ENCODE results near the gene P2RX7.
"Not testable (repeated sequence)": the region's sequence is repeated elsewhere in the genome, so short reads cannot be mapped to it uniquely, and the experiment has no call there.

Gene P2RX7

DNA sequence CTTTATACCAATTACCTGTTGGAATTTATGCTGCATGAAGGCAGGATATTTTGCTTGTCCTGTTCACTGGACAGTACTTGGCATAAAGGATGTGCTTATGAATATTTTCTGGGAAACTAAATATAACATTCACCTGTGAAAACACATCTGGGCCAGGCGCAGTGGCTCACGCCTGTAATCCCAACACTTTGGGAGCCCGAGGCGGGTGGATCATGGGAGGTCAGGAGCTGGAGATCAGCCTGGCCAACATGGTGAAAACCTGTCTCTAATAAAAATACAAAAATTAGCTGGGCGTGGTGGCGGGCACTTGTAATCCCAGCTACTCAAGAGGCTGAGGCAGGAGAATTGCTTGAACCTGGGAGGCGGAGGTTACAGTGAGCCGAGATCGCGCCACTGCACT, 75.9 kb downstream of the P2RX7 start:
- H3K27me3 ChIP-seq (replicated peaks in 2 of 5; ENCODE audit: control insufficient read depth in 4 of 5, insufficient read depth in 5 of 5, low read length in 4 of 5); POLR2A ChIA-PET; DNase-seq; H3K4me3 ChIP-seq (ENCODE audit: control insufficient read depth in 1 of 7, extremely low read depth in 1 of 7, insufficient read depth in 4 of 7, low read depth in 2 of 7, low read length in 6 of 7); H3K36me3 ChIP-seq (ENCODE audit: control insufficient read depth in 4 of 4, insufficient read depth in 4 of 4, low read length in 3 of 4); H3K27ac ChIP-seq (ENCODE audit: insufficient read depth in 1 of 2, low read depth in 1 of 2, low read length in 2 of 2, poor library complexity in 1 of 2, severe bottlenecking in 2 of 2); H3K9me3 ChIP-seq (ENCODE audit: control extremely low read depth in 1 of 5, control insufficient read depth in 4 of 5, insufficient read depth in 2 of 5, low read depth in 1 of 5, low read length in 4 of 5): not testable (repeated sequence)
- 95% methylated on average over 6 of the region's 10 CpGs for WGBS (ENCODE audit: insufficient coverage)
- H3K4me1 ChIP-seq (ENCODE audit: control extremely low read depth in 1 of 4, control insufficient read depth in 4 of 4, insufficient read depth in 4 of 4, low read length in 3 of 4) = peaks cover 0 to 22% (median 18%) of the 10 kb centered on the region in 4 experiments
- CTCF ChIA-PET = interaction anchor here (1.4 to 2.3 kb wide), 2 partner anchors 9 to 12 kb away, joined by 3 to 5 read pairs; no protein-coding TSS in a partner anchor

DNA sequence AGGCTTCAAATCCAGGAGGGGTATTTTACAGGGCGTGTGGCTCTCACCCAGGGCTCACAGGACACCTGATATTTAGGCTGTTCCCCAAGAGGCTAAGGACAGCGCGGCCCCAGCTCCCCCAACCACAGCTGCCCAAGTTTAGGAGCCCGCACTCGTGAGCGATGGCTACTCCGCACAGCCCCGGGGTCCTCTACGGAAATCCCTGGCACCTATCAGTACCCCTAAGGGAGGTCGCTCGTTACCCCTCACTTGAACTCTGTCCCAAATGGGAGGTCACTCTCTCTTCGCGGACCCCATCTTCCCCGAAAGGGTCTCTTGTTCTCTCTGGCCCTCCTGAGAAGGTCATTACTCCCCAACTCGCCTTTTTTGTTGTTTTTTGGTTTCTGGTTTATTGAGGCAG, 76.5 kb downstream of the P2RX7 start:
- peak overlapping the region in 5 of 7 experiments; percentile 72 to 86 (median 76) for H3K4me3 ChIP-seq (ENCODE audit: control insufficient read depth in 1 of 7, extremely low read depth in 1 of 7, insufficient read depth in 4 of 7, low read depth in 2 of 7, low read length in 6 of 7)
- no peak for DNase-seq
- H3K4me1 ChIP-seq (ENCODE audit: control extremely low read depth in 1 of 4, control insufficient read depth in 4 of 4, insufficient read depth in 4 of 4, low read length in 3 of 4) = peaks cover 0 to 28% (median 18%) of the 10 kb centered on the region in 4 experiments
- H3K27ac ChIP-seq (ENCODE audit: insufficient read depth in 1 of 2, low read depth in 1 of 2, low read length in 2 of 2, poor library complexity in 1 of 2, severe bottlenecking in 2 of 2) = peak overlapping the region in 1 of 2 experiments; percentile 84
- ChIA-PET CTCF (interaction anchor here (1.4 to 2.3 kb wide), 2 partner anchors 9 to 12 kb away, joined by 3 to 5 read pairs; no protein-coding TSS in a partner anchor), POLR2A (no interaction called here)
- H3K36me3 ChIP-seq (ENCODE audit: control insufficient read depth in 4 of 4, insufficient read depth in 4 of 4, low read length in 3 of 4) = peaks cover 0 to 4% (median 0%) of the 10 kb centered on the region in 4 experiments
- 96% methylated on average over 12 of the region's 15 CpGs for WGBS (ENCODE audit: insufficient coverage)
- no peaks in the 10 kb centered on the region for H3K9me3 ChIP-seq (ENCODE audit: control extremely low read depth in 1 of 5, control insufficient read depth in 4 of 5, insufficient read depth in 2 of 5, low read depth in 1 of 5, low read length in 4 of 5)
- no peaks in the 10 kb centered on the region for H3K27me3 ChIP-seq (replicated peaks in 2 of 5; ENCODE audit: control insufficient read depth in 4 of 5, insufficient read depth in 5 of 5, low read length in 4 of 5)

DNA sequence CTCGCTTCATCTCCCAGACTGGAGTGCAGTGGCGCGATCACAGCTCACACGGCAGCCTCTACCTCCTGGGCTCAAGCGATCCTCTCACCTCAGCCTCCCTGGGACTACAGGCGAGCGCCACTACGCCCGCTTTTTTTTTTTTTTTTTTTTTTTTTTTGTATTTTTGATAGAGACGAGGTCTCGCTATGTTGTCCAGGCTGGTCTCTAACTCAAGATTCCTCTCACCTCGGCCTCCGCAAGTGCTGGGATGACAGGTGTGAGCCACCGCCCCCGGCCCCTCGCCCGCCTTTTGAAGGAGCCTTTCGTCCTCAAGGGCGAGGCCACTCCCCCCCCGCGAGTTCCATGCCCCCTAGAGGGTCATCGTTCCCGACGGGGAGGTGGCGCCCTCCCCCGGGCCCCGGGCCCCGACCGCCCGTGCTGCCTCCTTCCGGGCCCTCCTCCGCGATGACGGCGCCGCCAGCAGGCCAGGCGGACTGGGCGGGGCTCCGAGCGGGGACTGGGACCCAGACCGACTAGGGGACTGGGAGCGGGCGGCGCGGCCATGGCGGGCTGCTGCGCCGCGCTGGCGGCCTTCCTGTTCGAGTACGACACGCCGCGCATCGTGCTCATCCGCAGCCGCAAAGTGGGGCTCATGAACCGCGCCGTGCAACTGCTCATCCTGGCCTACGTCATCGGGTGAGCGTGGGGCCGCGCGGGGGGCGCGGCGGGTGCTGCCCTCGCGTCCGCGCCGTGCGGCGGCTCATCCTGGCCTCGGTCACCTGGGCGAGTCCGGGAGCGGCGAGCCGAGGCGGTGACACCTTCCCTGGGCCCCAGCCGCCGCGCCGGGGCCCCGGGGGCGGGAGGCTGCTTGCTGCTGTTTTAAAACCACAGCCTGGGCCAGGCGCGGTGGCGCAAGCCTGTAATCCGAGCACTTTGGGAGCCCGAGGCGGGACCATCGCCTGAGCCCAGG, 77.2 kb downstream of the P2RX7 start, which contains the start of gene P2RX4:
TSS of gene P2RX4 (plus strand) at position 506 of the 949 bp plus-strand sequence. CDS start at position 542, 36 bp downstream.
- peak within 1 kb of the TSS; percentile 46 to 84 for H3K27ac ChIP-seq (ENCODE audit: insufficient read depth in 1 of 2, low read depth in 1 of 2, low read length in 2 of 2, poor library complexity in 1 of 2, severe bottlenecking in 2 of 2)
- H3K4me3 ChIP-seq (ENCODE audit: control insufficient read depth in 1 of 7, extremely low read depth in 1 of 7, insufficient read depth in 4 of 7, low read depth in 2 of 7, low read length in 6 of 7) = peak within 1 kb of the TSS; percentile 70 to 86 (median 76)
- POLR2A ChIA-PET = no interaction called here
- H3K9me3 ChIP-seq (ENCODE audit: control extremely low read depth in 1 of 5, control insufficient read depth in 4 of 5, insufficient read depth in 2 of 5, low read depth in 1 of 5, low read length in 4 of 5) = no peaks in the 10 kb centered on the region
- DNase-seq = peak; percentile 93 to 95 (median 93)
- peaks cover 0 to 4% (median 0%) of the 10 kb centered on the region in 4 experiments for H3K36me3 ChIP-seq (ENCODE audit: control insufficient read depth in 4 of 4, insufficient read depth in 4 of 4, low read length in 3 of 4)
- WGBS (ENCODE audit: insufficient coverage) = 5% methylated on average over 69 of the region's 97 CpGs
- H3K4me1 ChIP-seq (ENCODE audit: control extremely low read depth in 1 of 4, control insufficient read depth in 4 of 4, insufficient read depth in 4 of 4, low read length in 3 of 4) = peaks cover 0 to 31% (median 20%) of the 10 kb centered on the region in 4 experiments
- no peaks in the 10 kb centered on the region for H3K27me3 ChIP-seq (replicated peaks in 2 of 5; ENCODE audit: control insufficient read depth in 4 of 5, insufficient read depth in 5 of 5, low read length in 4 of 5)
- CTCF ChIA-PET = interaction anchor here (0.6 to 2.3 kb wide), 6 partner anchors 8 to 150 kb away, joined by 3 to 5 read pairs (median 3); no protein-coding TSS in a partner anchor

DNA sequence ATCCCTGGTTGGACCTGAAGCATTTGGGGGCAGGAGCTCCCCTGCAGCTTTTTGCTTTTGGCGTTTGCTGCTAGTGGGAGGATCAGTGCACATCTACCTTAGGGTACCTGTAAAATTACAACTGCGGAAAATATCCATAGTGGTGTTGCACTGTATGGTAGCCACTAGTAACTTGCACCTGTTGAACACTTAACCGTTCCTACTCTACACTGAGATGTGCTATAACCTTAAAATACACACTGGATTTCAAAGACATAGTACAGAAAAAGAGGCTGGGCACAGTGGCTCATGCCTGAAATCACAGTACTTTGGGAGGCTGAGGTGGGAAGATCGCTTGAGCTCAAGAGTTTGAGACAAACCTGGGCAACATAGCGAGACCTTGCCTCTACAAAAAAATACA, 80.2 kb downstream of the P2RX7 start:
- peaks cover 0 to 37% (median 21%) of the 10 kb centered on the region in 4 experiments for H3K4me1 ChIP-seq (ENCODE audit: control extremely low read depth in 1 of 4, control insufficient read depth in 4 of 4, insufficient read depth in 4 of 4, low read length in 3 of 4)
- ChIA-PET CTCF (interaction anchor here (1.0 to 2.1 kb wide), 4 partner anchors 12 to 120 kb away, joined by 3 to 6 read pairs (median 4); no protein-coding TSS in a partner anchor), POLR2A (no interaction called here)
- H3K27ac ChIP-seq (ENCODE audit: insufficient read depth in 1 of 2, low read depth in 1 of 2, low read length in 2 of 2, poor library complexity in 1 of 2, severe bottlenecking in 2 of 2) = no peak overlapping the region
- no peak for DNase-seq
- H3K36me3 ChIP-seq (ENCODE audit: control insufficient read depth in 4 of 4, insufficient read depth in 4 of 4, low read length in 3 of 4) = peaks cover 0 to 16% (median 11%) of the 10 kb centered on the region in 4 experiments
- WGBS (ENCODE audit: insufficient coverage) = 100% methylated on average over 1 of the region's 5 CpGs
- H3K9me3 ChIP-seq (ENCODE audit: control extremely low read depth in 1 of 5, control insufficient read depth in 4 of 5, insufficient read depth in 2 of 5, low read depth in 1 of 5, low read length in 4 of 5) = no peaks in the 10 kb centered on the region
- H3K27me3 ChIP-seq (replicated peaks in 2 of 5; ENCODE audit: control insufficient read depth in 4 of 5, insufficient read depth in 5 of 5, low read length in 4 of 5) = no peaks in the 10 kb centered on the region
- no peak overlapping the region for H3K4me3 ChIP-seq (ENCODE audit: control insufficient read depth in 1 of 7, extremely low read depth in 1 of 7, insufficient read depth in 4 of 7, low read depth in 2 of 7, low read length in 6 of 7)

DNA sequence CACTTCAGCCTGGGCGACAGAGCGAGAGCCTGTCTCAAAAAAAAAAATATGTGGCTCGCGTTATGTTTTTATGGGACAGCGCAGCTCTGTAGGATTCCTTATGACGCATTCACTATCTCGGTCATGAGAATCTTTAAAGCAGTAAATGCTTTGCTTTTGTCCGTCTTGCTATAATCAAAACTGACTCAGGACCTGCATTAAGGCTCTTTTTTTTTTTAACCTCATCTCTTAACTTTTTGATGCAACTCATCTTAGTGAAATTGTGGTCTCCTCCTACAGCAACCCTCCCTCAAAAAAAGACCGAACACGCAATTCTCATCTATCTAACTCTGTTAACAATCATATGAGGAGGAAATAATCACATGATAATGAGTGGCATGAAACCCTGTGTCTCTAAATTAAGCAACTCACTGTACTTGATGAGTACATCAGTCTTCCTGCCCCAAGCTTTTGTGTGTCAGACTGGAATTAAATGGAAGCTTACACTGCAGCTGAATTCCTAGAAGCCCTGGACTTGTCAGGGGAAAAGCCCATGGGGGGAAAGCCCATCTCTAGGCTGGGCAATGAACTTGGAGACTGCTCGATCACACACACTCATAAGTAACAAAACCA, 81.6 kb downstream of the P2RX7 start:
- 98% methylated on average over 8 of the region's 11 CpGs for WGBS (ENCODE audit: insufficient coverage)
- H3K27ac ChIP-seq (ENCODE audit: insufficient read depth in 1 of 2, low read depth in 1 of 2, low read length in 2 of 2, poor library complexity in 1 of 2, severe bottlenecking in 2 of 2) = peak overlapping the region in 1 of 2 experiments; percentile 43
- peaks cover 2 to 29% (median 19%) of the 10 kb centered on the region in 4 experiments for H3K36me3 ChIP-seq (ENCODE audit: control insufficient read depth in 4 of 4, insufficient read depth in 4 of 4, low read length in 3 of 4)
- ChIA-PET CTCF (interaction anchor here (0.9 to 2.1 kb wide), 4 partner anchors 11 to 101 kb away, joined by 3 to 6 read pairs (median 3); no protein-coding TSS in a partner anchor), POLR2A (no interaction called here)
- no peak overlapping the region for H3K4me3 ChIP-seq (ENCODE audit: control insufficient read depth in 1 of 7, extremely low read depth in 1 of 7, insufficient read depth in 4 of 7, low read depth in 2 of 7, low read length in 6 of 7)
- DNase-seq = peak in 2 of 3 donors; percentile 43 to 46
- no peaks in the 10 kb centered on the region for H3K9me3 ChIP-seq (ENCODE audit: control extremely low read depth in 1 of 5, control insufficient read depth in 4 of 5, insufficient read depth in 2 of 5, low read depth in 1 of 5, low read length in 4 of 5)
- H3K4me1 ChIP-seq (ENCODE audit: control extremely low read depth in 1 of 4, control insufficient read depth in 4 of 4, insufficient read depth in 4 of 4, low read length in 3 of 4) = peaks cover 0 to 33% (median 18%) of the 10 kb centered on the region in 4 experiments
- H3K27me3 ChIP-seq (replicated peaks in 2 of 5; ENCODE audit: control insufficient read depth in 4 of 5, insufficient read depth in 5 of 5, low read length in 4 of 5) = no peaks in the 10 kb centered on the region

DNA sequence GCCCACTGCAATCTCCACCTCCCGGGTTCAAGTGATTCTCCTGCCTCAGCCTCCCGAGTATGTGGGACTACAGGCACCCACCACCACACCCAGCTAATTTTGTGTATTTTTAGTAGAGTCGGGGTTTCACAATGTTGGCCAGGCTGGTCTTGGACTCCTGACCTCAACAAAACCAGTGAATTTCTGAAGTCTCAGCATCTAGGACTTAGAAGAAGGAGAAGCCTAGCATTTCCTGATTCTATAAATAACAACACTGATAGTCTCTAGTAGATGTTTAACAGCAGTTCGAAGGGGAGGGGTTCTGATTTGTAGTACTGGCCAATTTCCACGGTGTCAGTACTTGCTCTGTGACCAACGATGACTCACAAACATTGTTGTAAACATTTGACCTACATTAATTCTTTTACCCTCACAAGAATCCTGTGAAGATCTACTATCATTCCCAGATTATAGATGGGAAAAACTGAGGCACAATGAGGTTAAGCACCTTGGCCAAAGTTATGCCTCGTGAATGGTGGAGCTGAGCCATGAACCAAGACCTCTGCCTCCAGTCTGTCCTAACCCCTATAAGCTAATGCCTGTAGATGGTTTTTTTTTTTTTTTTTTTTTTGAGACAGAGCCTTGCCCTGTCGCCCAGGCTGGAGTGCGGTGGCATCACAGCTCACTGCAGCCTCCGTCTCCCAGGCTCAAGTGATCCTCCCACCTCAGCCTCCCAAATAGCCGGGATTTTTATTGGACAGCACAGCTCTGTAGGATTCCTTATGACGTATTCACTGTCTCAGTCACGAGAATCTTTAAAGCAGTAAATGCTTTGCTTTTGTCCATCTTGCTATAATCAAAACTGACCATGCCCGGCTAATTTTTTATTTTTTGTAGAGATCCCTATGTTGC, 82.4 kb downstream of the P2RX7 start:
- CTCF ChIA-PET = interaction anchor here (0.9 to 1.6 kb wide), 4 partner anchors 10 to 210 kb away, joined by 3 read pairs; no protein-coding TSS in a partner anchor

More for the DNA sequence above, 82.4 kb downstream of the P2RX7 start:
- peak overlapping the region in 1 of 2 experiments; percentile 43 for H3K27ac ChIP-seq (ENCODE audit: insufficient read depth in 1 of 2, low read depth in 1 of 2, low read length in 2 of 2, poor library complexity in 1 of 2, severe bottlenecking in 2 of 2)
- H3K36me3 ChIP-seq (ENCODE audit: control insufficient read depth in 4 of 4, insufficient read depth in 4 of 4, low read length in 3 of 4) = peaks cover 2 to 29% (median 19%) of the 10 kb centered on the region in 4 experiments
- H3K27me3 ChIP-seq (replicated peaks in 2 of 5; ENCODE audit: control insufficient read depth in 4 of 5, insufficient read depth in 5 of 5, low read length in 4 of 5) = no peaks in the 10 kb centered on the region
- peaks cover 0 to 29% (median 16%) of the 10 kb centered on the region in 4 experiments for H3K4me1 ChIP-seq (ENCODE audit: control extremely low read depth in 1 of 4, control insufficient read depth in 4 of 4, insufficient read depth in 4 of 4, low read length in 3 of 4)
- no peaks in the 10 kb centered on the region for H3K9me3 ChIP-seq (ENCODE audit: control extremely low read depth in 1 of 5, control insufficient read depth in 4 of 5, insufficient read depth in 2 of 5, low read depth in 1 of 5, low read length in 4 of 5)
- peak in 2 of 3 donors; percentile 40 to 49 for DNase-seq
- WGBS (ENCODE audit: insufficient coverage) = 83% methylated on average over 10 of the region's 14 CpGs
- H3K4me3 ChIP-seq (ENCODE audit: control insufficient read depth in 1 of 7, extremely low read depth in 1 of 7, insufficient read depth in 4 of 7, low read depth in 2 of 7, low read length in 6 of 7) = no peak overlapping the region
- POLR2A ChIA-PET = interaction anchor here (1.1 kb wide), 1 partner anchor 83 kb away, joined by 3 read pairs; no protein-coding TSS in a partner anchor
